ENCODE data around the gene SPON1.
A peak's percentile ranks its signal among the peaks of the same experiment; 100 is the strongest.

The SPON1 gene

DNA sequence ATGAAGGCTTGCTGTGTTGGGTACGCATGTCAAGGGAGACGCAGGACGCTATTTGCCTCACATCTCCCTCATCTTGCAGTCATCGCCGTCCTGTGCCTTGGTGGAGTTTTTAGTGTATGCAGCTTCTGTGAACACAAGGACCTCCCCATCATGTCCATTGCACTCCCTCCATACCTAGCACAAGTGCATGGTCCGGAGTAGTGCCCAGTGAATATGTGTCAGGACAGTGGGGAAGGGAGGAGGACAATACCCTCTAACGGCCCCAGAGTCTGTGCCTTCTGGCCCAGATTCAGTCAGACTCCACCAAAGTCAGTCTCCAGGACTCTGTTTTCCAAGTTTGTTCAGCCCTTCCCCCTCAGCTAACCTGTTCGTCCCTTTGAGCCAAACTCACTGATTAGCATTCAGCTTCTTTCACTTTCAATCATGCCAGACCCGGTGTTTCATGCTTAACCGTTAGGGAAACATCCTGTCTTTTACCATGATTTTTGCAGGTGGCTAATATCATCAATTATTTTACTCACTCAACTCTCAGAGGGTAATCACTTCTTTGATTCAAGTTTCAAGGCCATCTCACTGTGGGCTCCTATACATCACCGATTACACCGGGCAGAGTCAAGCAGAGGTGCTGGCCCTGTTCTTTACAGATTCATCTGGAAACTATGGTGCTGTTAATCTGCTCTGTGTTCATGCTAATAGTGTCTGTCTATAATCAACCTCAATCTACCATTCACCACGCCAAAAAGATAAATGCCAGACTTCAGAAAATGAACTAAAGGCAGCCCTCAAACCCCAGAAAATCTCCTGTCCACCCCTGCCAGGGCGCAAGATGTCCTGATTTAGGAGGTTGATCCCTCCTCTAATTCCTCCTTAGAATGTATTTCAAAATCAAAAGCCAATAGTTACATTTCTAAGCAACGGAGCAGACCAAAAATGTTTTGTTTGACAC lies 240.0 kb downstream of the SPON1 start:
- Histone ChIP-seq H3K36me3 (ENCODE audit: control insufficient read depth, insufficient read depth, low read length) (no peaks in the 10 kb centered on the region), H3K27me3 (replicated peaks; ENCODE audit: control insufficient read depth, insufficient read depth, low read length) (no peaks in the 10 kb centered on the region), H3K4me3 (replicated peaks; ENCODE audit: low read depth, low read length) (no peak overlapping the region)
- DNase-seq (ENCODE audit: extremely low read depth, insufficient read length): peak; percentile 12
- TF ChIP-seq, protein P1, sequence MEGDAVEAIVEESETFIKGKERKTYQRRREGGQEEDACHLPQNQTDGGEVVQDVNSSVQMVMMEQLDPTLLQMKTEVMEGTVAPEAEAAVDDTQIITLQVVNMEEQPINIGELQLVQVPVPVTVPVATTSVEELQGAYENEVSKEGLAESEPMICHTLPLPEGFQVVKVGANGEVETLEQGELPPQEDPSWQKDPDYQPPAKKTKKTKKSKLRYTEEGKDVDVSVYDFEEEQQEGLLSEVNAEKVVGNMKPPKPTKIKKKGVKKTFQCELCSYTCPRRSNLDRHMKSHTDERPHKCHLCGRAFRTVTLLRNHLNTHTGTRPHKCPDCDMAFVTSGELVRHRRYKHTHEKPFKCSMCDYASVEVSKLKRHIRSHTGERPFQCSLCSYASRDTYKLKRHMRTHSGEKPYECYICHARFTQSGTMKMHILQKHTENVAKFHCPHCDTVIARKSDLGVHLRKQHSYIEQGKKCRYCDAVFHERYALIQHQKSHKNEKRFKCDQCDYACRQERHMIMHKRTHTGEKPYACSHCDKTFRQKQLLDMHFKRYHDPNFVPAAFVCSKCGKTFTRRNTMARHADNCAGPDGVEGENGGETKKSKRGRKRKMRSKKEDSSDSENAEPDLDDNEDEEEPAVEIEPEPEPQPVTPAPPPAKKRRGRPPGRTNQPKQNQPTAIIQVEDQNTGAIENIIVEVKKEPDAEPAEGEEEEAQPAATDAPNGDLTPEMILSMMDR (IDR thresholded peaks at IDR 0.05; ENCODE audit: insufficient read depth, low read length, poor library complexity, severe bottlenecking): no peak

DNA sequence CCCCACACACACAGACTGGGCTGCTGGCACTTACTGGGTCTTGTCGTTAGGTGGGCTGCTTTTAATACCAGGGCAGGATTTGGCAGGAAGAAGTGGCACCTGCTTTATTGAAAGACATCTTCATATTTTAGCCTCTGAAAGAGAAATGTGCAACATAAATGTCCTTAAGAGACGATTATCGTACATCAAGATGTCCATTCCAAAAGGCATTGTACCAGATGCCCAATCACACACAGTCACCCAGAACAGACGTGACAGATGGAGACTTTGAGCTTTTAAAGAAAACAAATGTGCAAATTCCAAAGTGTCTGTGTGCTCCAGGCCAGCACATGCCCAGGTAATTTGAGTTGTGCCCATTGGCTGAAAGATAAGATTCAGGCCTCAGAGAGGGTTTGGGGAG lies 240.8 kb downstream of the SPON1 start:
- TF ChIP-seq, protein P1 (IDR thresholded peaks at IDR 0.05; ENCODE audit: insufficient read depth, low read length, poor library complexity, severe bottlenecking): no peak
- Histone ChIP-seq H3K4me3 (replicated peaks; ENCODE audit: low read depth, low read length) (no peak overlapping the region), H3K27me3 (replicated peaks; ENCODE audit: control insufficient read depth, insufficient read depth, low read length) (no peaks in the 10 kb centered on the region), H3K36me3 (ENCODE audit: control insufficient read depth, insufficient read depth, low read length) (no peaks in the 10 kb centered on the region)
- DNase-seq (ENCODE audit: extremely low read depth, insufficient read length): no peak

DNA sequence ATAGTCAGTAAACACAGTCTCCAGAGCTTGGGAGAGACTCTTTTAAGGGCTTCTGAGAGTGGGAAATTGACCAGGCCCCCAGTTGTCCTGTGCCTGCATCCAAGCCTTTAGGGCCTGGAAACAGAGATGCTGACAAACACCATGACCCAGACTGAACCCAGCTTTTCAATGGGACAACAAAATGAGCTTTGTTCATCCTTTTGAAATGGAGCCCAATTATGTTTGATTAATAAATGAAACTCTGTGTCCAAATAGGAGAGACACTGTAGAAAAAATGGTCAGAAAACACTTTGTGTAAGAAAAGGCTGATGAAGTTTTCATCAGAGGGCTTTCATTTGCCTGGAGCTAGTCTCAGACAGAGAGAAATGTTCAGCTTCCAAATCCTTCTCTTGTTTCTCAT lies 250.5 kb downstream of the SPON1 start:
- Histone ChIP-seq H3K36me3 (ENCODE audit: control insufficient read depth, insufficient read depth, low read length) (no peaks in the 10 kb centered on the region), H3K4me3 (replicated peaks; ENCODE audit: low read depth, low read length) (no peak overlapping the region), H3K27me3 (replicated peaks; ENCODE audit: control insufficient read depth, insufficient read depth, low read length) (no peaks in the 10 kb centered on the region; the same call in 1 of the 2 replicates)
- no peak for DNase-seq (ENCODE audit: extremely low read depth, insufficient read length)
- TF ChIP-seq, protein P1 (IDR thresholded peaks at IDR 0.05; ENCODE audit: insufficient read depth, low read length, poor library complexity, severe bottlenecking): no peak

DNA sequence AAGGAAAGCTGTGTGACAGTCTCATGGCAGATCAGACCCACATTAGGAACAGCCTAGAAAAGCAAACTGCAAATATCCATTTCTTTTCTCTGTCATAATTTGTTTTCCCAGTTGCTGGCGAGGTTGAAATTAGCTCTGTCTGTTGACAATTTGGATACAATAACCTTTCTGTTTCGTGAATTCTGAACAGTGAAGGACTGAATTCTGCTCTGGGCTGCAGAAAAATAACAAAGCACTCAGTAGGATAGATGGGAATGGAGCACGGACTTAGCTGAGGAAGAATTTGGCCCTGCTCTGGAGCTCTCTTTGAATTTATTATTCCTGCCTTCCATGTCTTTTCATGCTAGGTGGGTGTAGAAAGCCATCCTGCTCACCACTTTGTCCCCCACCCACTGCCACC lies 256.2 kb downstream of the SPON1 start:
- DNase-seq (ENCODE audit: extremely low read depth, insufficient read length): no peak
- H3K4me3 ChIP-seq (replicated peaks; ENCODE audit: low read depth, low read length): no peak overlapping the region
- H3K36me3 ChIP-seq (ENCODE audit: control insufficient read depth, insufficient read depth, low read length): no peaks in the 10 kb centered on the region
- no peaks in the 10 kb centered on the region; the same call in none of the 2 replicates for H3K27me3 ChIP-seq (replicated peaks; ENCODE audit: control insufficient read depth, insufficient read depth, low read length)
- TF ChIP-seq, protein P1 (IDR thresholded peaks at IDR 0.05; ENCODE audit: insufficient read depth, low read length, poor library complexity, severe bottlenecking): no peak

DNA sequence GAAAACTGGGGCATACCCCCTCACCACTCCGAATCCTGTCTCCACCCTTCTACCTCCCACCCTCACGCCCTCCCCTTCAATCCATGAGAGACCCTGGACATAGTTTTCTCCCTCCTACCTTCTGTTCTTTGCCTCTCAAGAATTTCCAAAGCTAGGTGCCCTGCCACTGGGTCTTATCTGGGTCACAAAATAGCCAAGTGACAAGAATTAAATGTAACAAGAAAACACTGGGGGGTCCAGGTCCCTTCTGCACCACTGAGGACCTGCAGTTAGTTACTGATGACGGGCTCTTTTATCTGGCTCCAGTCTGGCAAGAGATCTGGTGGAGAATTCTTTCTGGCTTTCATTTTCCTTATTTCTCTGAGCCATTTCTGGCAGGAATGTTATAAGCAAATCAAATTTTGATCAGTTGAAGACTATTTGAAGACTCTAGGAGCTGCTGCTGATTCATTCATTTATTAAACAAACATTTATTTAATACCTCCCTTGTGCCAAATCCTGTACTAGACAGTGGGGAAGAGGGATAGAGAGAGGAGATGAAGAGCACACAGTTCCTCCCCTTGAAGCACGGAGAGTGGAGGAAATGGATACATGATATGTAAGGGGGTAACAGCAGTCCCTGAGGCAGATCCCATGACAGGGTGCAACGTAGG lies 261.2 kb downstream of the SPON1 start:
- TF ChIP-seq, protein P1 (IDR thresholded peaks at IDR 0.05; ENCODE audit: insufficient read depth, low read length, poor library complexity, severe bottlenecking): no peak
- H3K4me3 ChIP-seq (replicated peaks; ENCODE audit: low read depth, low read length): no peak overlapping the region
- no peak for DNase-seq (ENCODE audit: extremely low read depth, insufficient read length)
- H3K36me3 ChIP-seq (ENCODE audit: control insufficient read depth, insufficient read depth, low read length): no peaks in the 10 kb centered on the region
- no peaks in the 10 kb centered on the region; the same call in 1 of the 2 replicates for H3K27me3 ChIP-seq (replicated peaks; ENCODE audit: control insufficient read depth, insufficient read depth, low read length)

Data from GM06990 (cell line).